Fibroblast of peridontal ligament (primary cell): ENCODE results near the gene LMAN2L.
"Not testable (repeated sequence)": the region's sequence is repeated elsewhere in the genome, so short reads cannot be mapped to it uniquely, and the experiment has no call there.

Source experiments
- DNase-seq: peaks from one replicate; pipeline ENCODE4 v3.0.0-alpha.2; 2010; ENCODE audit errors: extremely low read depth

Gene LMAN2L

DNA sequence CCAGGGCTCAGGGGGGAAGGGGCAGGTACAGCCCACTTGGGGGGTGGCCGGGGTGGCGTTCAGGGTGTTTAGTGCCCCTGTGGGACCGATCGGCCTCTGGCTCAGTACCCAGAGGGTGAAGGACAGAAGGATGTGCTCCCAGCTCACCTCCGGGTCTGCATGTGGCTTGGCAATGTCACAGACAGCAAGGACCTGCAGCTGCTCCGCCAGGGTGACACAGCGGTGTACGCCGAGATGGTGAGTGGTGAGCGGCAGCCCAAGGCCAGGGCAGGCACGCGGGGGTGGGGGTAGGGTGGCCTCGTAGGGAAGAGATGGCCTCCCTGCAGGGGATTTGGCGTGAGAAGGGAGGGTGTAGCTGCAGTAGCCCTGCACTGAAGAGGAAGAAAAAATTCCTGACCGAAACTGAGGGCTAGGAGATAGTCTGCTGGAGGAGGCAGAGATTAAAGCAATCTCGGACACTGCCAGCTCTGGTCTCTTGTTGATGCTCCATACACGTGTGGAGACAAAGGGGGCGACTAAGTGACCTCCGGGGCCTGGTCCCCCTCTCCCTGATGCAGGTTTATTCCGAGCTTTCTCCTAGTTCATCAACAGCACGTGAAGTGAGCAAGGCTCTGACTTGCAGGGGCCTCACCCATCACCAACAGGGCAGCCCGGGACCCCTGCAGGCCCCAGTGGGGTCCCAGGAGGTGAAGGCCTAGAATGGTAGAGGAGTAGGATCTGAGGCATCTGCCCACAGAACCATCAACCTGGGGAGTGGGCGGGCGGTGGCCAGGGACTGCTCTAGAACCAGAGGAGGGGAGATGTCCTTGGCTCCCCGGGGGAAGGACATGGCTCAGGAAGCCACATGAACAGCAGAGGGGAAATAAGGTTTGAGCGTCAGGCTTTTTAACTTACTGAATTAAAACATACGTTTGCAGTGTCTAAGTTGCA is 51.9 kb downstream of the LMAN2L start:
- DNase-seq = no peak

DNA sequence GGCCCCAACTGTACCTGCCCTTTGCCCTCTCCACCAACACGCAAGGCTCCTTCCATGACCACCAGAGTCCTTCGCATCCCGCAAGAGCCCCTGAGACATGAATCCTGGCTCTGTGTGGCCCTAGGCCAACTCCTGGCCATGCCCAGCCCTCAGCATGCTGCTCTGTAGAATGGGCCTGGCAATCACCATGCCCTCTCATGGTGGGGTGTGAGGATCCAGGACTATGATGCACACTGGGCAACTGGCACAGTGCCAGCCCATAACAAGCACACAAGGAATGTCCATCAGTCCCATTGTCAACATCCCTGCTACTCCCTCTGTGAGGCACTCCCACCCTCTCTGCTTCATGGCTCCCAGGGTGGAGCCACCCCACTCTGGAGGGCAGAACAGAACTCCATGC is 52.6 kb downstream of the LMAN2L start:
- DNase-seq = no peak

DNA sequence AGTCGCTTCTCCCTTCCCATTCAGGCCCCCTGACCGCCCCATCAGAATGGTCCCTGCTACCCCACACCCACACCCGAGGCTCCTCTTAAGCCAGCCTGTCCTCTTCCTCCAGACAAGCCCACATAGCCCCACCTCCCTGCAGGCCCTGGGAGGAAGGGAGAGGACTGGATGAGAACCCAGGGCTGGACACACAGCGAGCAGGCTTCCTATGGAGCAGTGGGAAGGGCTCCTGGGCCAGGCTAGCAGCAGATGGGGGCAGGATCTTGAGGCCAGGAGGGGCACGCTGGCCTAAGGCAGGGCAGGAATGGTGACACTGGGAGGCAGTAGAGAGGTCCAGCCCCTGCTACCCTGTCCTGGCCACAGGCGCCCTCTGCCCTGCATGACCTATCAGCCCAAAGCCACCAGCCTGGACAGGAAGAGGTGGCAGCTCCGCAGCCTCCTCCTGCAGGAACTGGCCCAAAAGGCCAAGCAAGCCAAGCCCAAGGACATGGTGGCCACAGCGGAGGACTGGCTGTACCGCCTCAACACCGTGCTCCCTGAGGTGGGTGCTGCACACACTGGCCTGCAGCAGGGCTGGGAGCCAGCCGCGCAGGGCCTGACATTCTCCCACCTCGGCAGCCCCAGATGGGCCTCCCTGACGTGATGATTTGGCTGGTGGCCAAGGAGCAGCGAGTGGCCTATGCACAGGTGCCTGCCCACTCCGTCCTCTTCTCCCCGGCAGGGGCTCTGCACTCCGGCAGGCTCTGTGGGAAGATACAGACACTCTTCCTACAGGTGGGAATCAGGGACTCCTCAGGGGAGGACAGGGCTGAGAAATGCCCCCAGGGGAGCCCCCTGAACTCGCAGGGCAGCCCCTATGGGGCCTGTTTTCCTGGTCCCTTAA is 54.0 kb downstream of the LMAN2L start:
- DNase-seq = no peak

- DNase-seq = no peak
Observed at GRCh38 chr2:96684883-96685576, 54.8 kb downstream of the LMAN2L start.

GRCh38 chr2:96683972-96684820 is 55.7 kb downstream of the LMAN2L start:
- no peak for DNase-seq

DNA sequence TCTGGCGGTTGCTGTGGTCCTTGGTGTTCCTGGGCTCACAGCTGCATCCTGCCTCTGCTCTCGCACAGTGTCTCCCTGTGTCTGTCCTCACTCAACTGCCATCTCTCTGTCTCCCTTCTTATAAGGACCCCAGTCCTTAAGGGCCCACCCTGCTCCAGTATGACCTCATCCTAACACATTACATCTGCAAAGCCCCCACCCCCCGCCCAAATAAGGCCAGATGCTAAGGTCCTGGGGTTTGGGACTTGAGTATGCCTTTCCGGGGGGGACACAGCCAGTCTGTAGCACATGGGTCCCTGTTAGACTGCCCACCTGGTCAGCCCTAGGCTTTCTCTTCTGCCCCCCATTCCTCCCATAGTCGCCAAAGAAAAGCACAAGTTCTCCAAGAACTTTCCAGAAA is 56.6 kb downstream of the LMAN2L start:
- no peak for DNase-seq

DNA sequence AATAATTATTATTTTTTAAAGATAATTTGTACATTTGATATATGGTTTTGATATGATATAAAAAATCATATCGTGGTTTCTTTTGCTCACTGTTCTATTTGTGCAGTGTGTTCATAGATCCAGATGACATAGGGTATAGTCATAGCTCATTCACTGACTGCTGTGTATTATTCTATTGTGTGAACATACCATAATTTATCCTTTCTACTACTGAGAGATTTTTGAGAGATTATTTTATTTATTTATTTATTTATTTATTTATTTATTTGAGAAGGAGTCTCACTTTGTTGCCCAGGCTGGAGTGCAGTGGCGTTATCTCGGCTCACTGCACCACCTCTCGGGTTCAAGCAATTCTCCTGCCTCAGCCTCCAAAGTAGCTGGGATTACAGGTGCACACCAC is 58.3 kb downstream of the LMAN2L start:
- no peak for DNase-seq

DNA sequence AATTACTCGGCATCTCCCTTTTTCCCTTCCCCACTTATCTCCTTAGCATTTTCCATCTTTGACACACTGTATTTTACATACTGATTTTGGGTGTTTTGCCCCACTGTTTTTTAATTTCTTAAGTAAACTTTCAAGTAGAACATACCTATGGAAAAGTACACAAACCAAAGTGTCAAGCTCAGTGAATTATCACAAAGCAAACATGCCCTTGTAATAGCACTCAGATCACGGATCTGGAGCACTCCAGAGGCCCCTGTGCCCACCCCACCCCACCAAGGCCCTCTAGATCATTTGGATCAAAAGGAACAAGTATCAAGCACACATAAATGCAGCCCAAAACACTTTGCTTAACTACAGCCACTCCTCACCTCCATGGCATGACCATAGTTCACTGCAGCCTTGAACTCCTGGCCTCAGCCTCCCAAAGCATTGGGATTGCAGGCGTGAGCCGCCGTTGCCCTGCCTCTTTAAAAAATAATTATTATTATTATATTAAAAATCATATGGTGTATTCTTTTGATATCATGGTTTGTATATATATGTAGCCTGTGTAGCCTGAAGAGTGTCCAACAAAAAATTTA is 59.2 kb downstream of the LMAN2L start:
- no peak for DNase-seq

GRCh38 chr2:96679848-96680247 is 60.0 kb downstream of the LMAN2L start:
- DNase-seq = peak; percentile 8

DNA sequence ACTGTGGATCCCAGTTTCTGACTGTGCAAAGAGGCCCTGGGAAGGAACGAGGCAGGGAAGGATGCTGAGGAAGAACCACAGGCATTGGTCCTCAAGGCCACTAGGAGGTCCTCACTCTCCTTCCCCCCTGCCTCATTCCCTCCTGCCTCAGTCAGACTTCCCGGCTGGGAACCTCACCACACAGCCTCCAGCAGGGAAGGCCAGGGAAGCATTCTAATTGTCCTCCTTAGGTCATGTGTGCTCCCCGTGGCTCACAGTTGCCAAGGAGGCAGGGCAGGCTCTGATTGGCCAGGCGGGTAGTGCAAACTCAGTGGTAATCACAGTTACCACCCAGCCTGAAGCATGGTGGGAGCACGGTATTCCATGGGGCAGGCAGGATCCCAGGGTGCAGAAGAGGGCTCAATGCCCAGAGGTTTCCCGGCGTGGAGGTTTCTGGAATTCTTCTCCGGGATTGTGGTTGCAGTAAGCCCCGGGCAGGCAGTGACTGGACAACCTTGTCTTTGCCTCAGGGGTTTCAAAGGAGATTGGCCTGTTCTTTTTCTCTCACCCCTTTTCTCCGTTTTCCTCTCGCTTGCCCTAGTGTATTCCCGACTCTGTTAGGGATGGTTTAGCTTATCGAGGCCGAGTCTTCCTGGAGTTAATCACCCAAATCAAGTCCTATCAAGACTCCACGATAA is 70.2 kb downstream of the LMAN2L start:
- DNase-seq = no peak

- no peak for DNase-seq
Observed at GRCh38 chr2:96668771-96669170, 71.1 kb downstream of the LMAN2L start.

DNA sequence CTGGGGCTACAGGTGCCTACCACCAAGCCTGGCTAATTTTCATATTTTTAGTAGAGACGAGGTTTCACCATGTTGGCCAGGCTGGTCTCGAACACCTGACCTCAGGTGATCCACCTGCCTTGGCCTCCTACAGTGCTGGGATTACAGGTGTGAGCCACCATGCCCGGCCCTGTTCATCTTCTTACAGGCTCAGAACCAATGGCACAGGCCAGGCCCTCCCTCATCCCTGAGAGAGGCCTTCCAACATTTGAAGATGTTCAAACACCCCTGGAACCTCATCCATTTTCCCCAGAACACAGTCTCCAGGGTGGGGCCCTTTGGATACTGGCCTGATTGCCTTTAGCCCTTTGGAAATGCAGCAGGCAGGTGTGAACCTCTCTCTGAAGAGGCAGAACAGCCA is 74.1 kb downstream of the LMAN2L start:
- not testable (repeated sequence) for DNase-seq

DNA sequence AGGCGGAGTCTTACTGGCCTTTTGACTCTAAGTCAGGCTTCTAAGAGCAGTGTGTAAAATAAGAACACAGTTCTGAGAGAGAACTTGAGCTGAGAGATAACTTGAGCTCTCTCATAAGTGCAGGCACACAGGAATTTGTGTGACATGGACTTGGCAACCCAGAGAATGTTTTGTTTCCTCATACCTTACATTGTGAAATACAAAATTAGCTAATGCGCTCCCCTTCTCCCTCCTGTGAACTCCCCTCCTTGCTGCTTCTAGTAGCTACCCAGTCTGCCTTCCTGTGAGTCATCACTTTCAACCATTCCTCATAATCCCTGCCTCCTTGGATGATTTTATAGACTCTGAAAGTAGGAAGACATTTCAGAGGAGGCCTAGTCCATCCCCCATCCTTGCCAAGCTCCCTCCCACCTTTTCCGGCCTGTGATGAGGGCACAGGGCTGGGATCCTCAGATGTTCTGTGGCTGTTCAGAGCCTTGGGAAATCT is 74.7 kb downstream of the LMAN2L start:
- DNase-seq = peak; percentile 98

DNA sequence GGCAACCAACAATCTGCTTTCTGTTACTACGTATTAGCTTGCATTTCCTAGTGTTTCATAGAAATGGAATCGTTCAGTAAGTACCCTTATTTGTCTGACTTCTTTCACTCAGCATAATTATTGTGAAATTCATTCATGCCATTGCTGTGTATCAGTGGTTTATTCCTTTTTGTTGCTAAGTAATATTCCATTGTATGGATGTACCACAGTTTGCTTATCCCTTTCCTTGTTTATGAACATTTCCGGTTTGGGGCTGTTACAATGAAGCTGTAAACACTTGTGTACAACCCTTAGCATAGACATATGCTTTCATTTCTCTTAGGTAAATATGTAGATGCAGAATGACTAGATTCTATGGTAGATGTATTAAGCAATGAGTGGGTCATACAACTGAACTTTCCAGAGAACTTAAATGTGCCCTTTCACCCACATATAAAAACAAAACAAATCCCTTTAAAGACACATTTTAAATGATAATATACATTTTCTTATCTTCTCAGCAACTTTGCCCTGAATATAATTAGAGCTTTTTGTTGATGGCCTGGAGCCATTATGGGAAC is 75.4 kb downstream of the LMAN2L start:
- no peak for DNase-seq

DNA sequence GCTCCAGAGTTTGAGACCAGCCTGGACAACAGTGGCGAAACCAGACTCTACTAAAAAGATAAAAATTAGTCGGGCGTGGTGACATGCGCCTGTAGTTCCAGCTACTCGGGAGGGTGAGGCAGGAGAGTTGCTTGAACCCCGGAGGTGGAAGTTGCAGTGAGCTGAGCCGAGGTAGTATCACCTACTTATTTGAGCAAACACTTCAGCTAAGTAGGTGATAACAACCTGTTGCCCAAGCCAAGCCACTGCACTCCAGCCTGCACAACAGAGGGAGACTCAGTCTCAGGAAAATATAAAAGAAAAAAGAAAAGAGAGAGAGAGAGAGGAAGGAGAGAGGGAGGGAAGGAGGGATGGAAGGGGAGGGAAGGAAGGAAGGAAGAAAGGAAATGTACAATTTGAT is 76.0 kb downstream of the LMAN2L start:
- DNase-seq = no peak

GRCh38 chr2:96663177-96663576 is 76.7 kb downstream of the LMAN2L start:
- no peak for DNase-seq

- no peak for DNase-seq
Observed at GRCh38 chr2:96662360-96662759, 77.5 kb downstream of the LMAN2L start.

DNA sequence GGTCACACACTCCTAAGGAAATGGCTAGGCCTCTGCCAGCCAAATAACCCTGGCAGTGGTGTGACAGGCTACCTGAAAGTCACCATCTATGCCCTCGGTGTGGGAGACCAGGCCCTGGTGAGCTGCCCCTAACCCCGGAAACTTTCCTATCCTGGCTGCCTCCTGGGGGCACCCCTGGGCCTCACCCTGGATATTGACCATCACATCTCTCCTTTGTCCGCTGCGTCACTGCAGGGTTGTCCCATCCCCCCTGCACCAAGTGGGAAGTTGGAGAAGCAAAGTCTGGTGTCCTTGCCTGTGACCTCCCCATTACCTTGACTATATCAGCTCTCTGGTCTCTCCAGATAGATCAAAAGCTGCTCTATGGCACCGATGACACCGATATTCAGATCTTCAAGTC is 78.5 kb downstream of the LMAN2L start:
- DNase-seq = no peak

- DNase-seq = no peak
Observed at GRCh38 chr2:96656540-96656939, 83.3 kb downstream of the LMAN2L start.
